NCI-H2081 treated with DMSO at 0.1 percent for 48 hours (cell line): Measurements from ENCODE around the gene SELENBP1.
"Not testable (repeated sequence)": the region's sequence is repeated elsewhere in the genome, so short reads cannot be mapped to it uniquely, and the experiment has no call there.

Experiments used
- DNase-seq: peaks from one replicate; lab custom pipeline; 2025; lab: John Stamatoyannopoulos, UW

SELENBP1 gene

DNA sequence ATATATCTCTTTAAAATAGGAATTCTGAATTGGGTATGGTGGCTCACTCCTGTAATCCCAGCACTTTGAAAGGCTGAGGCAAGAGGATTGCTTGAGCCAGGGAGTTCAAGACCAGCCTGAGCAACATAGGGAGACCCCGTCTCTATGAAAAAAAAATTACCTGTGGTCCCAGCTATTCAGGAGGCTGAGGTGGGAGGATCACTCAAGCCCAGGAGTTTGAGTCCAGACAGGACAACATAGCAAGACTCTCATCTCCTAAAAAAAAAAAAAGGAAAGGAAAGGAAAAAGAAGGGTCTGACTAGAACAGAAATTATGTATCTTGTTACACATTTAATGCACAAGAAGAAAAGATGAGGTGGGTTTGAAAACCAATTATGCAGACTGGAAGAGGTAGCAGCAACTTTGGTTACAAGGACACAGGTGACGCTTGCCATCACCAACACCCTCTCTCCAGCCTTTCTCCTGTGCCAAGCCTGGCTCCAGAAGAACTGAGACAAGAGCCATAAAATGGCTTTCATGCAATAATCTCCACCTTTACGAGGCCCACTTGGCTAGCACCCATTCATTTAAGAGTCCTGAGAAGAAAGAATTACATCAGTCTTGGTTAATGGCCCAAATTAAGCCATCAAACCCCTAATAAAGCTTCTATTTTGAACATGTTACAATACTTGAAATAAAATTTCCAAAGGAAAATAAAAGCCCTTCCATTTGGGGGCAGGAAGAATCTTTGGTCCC is 4.8 kb upstream of the SELENBP1 start:
- DNase-seq: no peak

DNA sequence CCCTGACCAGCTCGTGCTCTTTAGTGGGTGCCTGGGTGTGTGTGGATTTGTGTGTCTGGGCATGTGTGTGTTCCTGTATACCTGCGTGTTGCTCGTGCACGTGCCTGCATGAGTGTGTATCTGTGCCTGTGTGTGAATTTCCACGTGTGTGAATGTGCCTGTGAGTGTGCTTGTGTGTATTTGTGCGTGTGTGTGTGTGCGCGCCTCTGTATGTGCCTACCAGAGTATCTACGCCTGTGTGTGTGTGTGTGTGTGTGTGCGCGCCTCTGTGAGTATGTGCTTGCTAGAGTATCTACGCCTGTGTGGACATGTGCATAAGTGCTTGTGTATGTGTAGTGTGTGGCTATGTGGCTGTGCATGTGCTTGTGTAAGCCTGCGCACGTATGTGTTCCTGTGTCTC is 691 bp upstream of the SELENBP1 start:
- no peak for DNase-seq

DNA sequence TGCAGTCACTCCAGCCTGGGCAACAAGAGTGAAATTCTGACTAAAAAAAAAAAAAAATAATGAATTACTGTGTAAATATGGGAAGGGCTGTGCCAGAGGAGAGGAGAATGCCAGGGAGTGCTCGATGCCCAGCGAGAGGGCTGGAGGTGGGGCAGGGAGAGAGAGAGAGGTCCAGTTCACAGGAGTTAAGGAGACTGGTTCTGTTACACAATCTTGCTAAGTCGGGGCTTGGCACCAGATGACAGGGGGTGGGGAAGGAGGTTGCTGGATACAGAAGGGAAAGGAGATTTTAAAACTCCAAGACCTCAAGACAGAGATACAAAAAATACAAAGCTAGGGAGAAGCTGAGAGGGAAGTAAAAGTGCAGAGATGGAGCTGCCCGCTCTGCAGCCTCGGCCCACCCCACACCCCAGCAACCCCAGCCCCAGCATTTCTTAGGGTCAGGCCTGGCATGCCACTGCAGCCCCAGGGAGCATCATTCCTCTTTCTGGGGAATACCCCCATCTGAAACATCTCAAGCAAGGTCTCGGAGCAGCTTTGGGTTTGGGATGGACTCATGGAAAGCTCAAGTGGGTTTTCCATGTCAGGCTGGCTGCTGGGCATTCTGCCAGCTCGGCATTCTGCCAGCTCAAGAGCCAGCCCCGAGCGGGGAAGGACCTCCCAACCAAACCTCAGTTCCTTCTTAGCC is 991 bp downstream of the SELENBP1 start:
- DNase-seq: peak; percentile 66

- no peak for DNase-seq
Observed at GRCh38 chr1:151370211-151370911, 2.1 kb downstream of the SELENBP1 start.

- DNase-seq: no peak
Observed at GRCh38 chr1:151369621-151370048, 2.9 kb downstream of the SELENBP1 start.

DNA sequence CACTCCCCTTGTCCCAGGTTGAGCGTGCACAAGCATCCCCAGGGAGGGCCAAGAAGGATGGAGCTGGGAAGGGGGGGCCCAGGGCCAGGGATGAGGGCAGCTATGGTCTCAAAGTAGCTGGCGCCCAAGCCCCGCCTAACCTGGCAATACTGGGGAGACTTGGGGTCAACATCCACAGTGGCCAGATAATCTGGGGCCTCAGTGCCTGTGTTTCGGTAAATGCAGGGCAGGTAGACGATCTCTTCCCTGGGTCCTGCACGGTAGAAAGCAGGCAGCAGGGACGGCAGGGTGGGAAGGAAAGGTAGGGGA is 3.2 kb downstream of the SELENBP1 start:
- DNase-seq: no peak

- peak; percentile 58 for DNase-seq
Observed at GRCh38 chr1:151368393-151369301, 3.9 kb downstream of the SELENBP1 start.

- DNase-seq: no peak
Observed at GRCh38 chr1:151367658-151368392, 4.7 kb downstream of the SELENBP1 start.

DNA sequence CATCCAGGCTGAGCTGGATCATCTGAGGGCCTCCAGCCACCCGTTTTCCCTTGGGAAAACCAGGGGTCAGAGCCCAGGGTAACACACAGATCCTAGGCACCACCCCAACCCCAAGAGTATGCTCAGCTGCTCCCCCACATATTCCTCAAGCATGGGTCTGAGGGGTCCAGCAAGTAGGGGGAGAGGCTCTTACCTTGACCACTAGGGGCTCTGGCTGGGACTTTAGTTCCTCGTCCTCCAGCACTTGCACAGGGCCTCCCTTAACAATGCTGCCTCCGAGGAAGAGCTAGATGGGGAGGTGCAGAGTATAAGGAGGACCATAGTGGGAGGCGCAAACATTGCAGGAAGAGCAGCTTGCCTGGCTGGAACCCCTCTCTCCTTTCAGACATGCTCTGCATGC is 7.5 kb downstream of the SELENBP1 start:
- DNase-seq: no peak

DNA sequence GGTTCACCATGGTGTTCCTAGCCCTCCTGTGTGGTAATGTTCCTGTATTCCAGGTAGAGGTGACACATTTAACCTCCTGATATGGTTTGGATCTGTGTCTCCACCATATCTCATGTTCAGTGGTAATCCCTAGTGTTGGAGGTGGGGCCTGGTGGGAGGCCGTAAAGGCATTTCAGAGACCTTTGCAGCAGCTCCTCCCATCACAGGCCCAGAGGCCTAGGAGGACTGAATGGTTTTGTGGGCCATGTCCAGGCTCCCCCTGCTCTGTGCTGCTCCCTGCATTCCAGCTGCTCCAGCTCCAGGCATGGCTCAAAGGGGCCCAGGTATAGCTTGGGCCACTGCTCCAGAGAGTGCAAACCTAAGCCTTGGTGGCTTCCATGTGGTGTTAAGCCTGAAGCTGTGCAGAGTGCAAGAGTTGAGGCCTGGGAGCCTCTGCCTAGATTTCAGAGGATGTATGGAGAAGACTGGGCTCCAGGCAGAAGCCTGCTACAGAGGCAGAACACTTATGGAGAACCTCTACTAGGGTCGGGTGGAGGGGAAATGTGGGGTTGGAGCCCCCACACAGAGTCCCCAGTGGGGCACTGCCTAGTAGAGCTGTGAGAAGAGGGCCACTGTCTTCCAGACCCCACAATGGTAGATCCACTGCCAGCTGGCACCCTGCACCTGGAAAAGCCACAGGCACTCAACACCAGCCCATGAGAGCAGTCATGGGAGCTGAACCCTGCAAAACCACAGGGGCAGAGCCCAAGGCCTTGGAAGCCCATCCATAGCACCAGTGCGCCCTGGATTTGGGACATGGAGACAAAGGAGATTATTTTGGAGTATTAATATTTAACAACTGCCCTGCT is 10.0 kb downstream of the SELENBP1 start:
- DNase-seq: no peak

DNA sequence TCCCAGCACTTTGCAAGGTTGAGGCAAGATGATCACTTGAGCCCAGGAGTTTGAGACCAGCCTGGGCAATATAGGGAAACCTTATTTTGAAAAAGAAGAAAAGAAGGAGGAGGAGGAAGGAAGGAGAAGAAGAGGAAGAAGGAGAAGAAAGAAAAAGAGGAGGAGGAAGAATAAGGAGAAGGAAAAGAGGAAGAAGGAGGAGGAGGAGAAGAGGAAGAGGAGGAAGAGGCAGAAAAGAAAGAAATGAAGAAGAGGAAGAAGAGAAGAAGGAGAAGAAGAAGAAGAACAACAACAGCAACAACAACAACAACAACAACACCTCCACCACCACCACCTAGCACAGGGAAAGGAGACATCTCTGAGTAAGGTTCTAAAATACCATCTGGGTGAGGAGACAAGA is 10.6 kb downstream of the SELENBP1 start:
- DNase-seq: no peak

- DNase-seq: no peak
Observed at GRCh38 chr1:151356696-151357095, 15.8 kb downstream of the SELENBP1 start.

DNA sequence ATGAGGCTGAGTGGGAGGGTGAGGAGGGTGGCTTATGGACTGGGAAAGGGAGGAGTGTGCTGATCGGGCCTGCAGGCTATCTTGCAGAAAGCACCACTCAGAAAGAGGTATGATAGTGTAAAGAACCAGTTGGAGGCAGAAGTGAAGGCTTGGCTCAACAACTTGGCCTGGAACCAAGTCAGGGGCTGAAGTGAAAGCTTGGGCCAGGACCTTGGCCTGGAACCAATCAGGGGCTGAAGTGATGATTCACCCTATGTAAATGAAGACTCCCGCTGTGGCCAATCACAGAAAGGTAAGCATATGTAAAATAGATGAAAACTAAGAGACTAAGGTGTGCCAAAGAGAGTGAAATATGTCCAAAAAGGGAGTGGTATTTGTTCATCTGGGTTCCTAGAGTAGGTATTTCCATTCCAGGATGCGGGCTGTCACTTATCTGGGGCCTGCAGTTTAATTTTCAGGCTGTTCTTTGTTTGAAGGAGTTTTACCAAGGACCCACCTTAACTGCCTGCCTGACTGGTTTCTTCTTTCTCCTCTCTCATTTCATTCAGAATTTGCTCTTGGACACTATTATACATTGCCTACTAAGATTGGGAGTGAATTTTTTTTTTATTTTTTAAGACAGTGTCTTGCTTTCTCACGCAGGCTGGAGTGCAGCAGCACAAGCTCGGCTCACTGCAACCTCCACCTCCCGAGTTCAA is 20.3 kb downstream of the SELENBP1 start:
- DNase-seq: no peak

GRCh38 chr1:151350323-151350722 is 22.2 kb downstream of the SELENBP1 start:
- not testable (repeated sequence) for DNase-seq

DNA sequence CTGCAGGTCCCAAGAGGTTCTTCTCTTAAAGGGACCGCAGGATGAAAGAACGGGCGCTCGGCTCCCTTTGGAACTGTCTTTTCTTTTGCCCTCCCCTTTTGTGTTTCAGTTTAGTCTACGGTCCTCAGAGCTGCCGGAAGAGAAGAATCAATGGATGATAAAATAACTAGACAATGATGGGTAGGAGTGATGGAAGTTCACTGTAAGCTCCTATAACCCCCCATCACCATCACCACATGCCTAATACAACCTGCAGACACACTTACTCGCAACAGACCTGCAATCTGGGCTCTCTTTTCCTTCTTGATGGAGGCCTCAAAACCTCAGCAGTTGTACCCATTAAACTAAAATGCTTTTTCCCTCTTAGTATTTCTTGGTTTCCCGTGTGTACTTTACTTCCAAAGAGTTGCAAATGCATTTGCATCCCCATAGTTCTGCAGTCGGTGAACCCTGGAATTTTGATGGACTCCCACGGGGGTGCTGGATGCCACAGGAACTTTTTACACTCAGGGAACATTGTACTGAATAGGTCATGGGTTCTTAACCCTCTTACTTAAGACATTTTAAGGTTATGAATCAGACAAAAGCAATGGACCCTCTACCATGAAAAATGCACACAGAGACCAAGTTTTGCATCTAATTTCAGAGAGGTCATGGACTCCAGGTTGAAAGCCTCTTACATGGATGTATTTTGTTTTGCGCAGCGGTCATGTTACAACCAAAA is 24.8 kb downstream of the SELENBP1 start:
- DNase-seq: no peak

GRCh38 chr1:151346769-151347522 is 25.6 kb downstream of the SELENBP1 start, which contains the start of gene RFX5:
Gene RFX5 (minus strand): TSS chr1:151347252. CDS start chr1:151346320, 932 bp downstream.
- DNase-seq: peak; percentile 99

DNA sequence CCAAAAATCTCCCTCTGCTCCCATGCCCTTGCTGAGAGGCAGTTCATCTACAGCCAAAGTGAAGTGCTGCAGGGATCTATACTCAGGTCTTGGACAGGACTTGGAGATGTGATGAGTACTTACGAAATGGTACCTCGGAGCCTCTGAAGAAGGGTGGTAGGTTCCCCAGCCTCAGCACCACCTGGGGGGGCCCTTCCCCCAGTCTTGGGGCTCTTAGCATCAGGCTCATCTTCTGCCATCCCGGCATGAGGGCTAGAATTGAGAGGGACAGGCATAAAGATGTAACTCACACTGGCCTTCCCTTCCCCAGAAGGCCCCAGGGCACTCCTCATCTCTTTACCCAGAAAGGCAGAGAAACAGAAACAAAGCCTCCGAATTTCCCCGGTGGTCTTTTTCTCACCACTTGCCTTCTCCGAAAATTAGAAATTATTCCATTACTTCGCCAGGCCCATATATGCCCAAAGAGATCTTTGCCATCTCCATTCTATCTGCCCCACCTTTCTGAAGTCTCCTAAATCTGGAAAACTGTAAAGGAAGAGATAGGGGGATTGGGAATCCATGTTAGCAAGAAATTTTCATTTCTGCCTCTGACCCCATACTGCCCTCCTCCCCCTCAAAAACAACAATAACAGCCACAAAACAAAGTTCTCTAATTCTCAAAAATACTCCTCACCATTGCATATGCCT is 26.3 kb downstream of the SELENBP1 start:
- no peak for DNase-seq

GRCh38 chr1:151344291-151344690 is 28.2 kb downstream of the SELENBP1 start:
- no peak for DNase-seq
